Heart left ventricle (tissue), 16 donors: Measurements from ENCODE around the gene RPS19. TPM values are rescaled to one million over a fixed set of nuclear protein-coding genes. Genes with fewer than 3 reads are reported as not detected.

ENCODE experiments used
- ATAC-seq, 4 donors: fragments of 200-7000 bp; cut with Tn5 transposase; one replicate each; pipeline ENCODE4 v1.9.1; 2020 to 2022; ENCODE audit warnings: moderate library complexity in 4 of 4, mild to moderate bottlenecking in 3 of 4, moderate number of reproducible peaks in 1 of 4
- DNase-seq, 5 donors: peaks; one replicate each; pipeline ENCODE4 v3.0.0-alpha.2; 2020
- H3K27ac ChIP-seq, 12 donors: fragments of 200-600 bp; sonication (generic) in 4 of 12; one replicate each; pipeline versions ENCODE4 v1.5.0 to v1.8.0; 2016 to 2022; ENCODE audit warnings: mild to moderate bottlenecking in 2 of 12
- H3K27me3 ChIP-seq, 9 donors: fragments of 200-600 bp; sonication (generic) in 2 of 9; one replicate each; pipeline versions ENCODE4 v1.5.1 to v1.8.0; 2016 to 2022; ENCODE audit warnings: mild to moderate bottlenecking in 3 of 9
- H3K36me3 ChIP-seq, 9 donors: fragments of 200-600 bp; sonication (generic) in 2 of 9; one replicate each; pipeline versions ENCODE4 v1.5.0 to v1.8.0; 2018 to 2022; ENCODE audit warnings: mild to moderate bottlenecking in 2 of 9
- H3K4me1 ChIP-seq, 12 donors: fragments of 200-600 bp; sonication (generic) in 4 of 12; one replicate each; pipeline versions ENCODE4 v1.5.0 to v1.8.0; 2016 to 2022; ENCODE audit warnings: mild to moderate bottlenecking in 3 of 12
- H3K4me3 ChIP-seq, 12 donors: fragments of 200-600 bp; sonication (generic) in 4 of 12; one replicate each; pipeline versions ENCODE4 v1.5.0 to v1.8.0; 2017 to 2022; ENCODE audit warnings: mild to moderate bottlenecking in 9 of 12, moderate library complexity in 4 of 12
- H3K9me3 ChIP-seq, 12 donors: fragments of 200-600 bp; sonication (generic) in 4 of 12; one replicate each; pipeline versions ENCODE4 v1.5.0 to v1.8.0; 2016 to 2022; ENCODE audit warnings: mild to moderate bottlenecking in 1 of 12
- POLR2A ChIP-seq, 2 donors: fragments of 450-650 bp; IDR thresholded peaks; one replicate each; pipeline ENCODE4 v1.6.1; 2017; ENCODE audit warnings: antibody characterized with exemption in 2 of 2, mild to moderate bottlenecking in 2 of 2, moderate library complexity in 2 of 2
- WGBS, 4 donors: extraction: QIAGEN DNeasy Blood & Tissue Kit in 2 of 4; methylation state at CpG; one replicate each; pipeline versions ENCODE4 v1.1.5 to v1.1.7; 2013 to 2018; 5-methylcytosine and 5-hydroxymethylcytosine counted together
- intact Hi-C, 10 donors: fragments of 100-400 bp; cut with DNase I; formaldehyde crosslinking; loops; one replicate each; pipeline versions ENCODE4 v1.11.1 to v1.14.2; 2022
- polyA plus RNA-seq, 2 donors: library from polyadenylated mRNA; stranded (reverse); fragments of 200-250 nt; gene quantifications; one replicate each; pipeline ENCODE4 v1.2.3, GENCODE V29; 2013
- total RNA-seq, 9 donors: library from RNA; depleted of rRNA in 2 of 9; stranded (reverse); fragments of >200 nt in 2 of 9; fragmentation: NEBNext Ultra II Directional in 3 of 9; extraction: Animal tissue kit (Norgen Biotek cat#: 25700) in 3 of 9; gene quantifications; one replicate each; pipeline versions ENCODE4 v1.1.0 to v1.2.4, GENCODE V29; 2016 to 2023
- TF ChIP-seq, protein P1 (sequence below), 12 donors: fragments of 200-600 bp; sonication (generic) in 4 of 12; IDR thresholded peaks; one replicate each; pipeline versions ENCODE4 v1.5.0 to v1.8.0; 2018 to 2022; ENCODE audit warnings: antibody characterized with exemption in 12 of 12, mild to moderate bottlenecking in 5 of 12
- donor health status: ischemic (EF 13 %, LVEDD 7.1; RV severe dilation, severe dysfunction).
- donor health status: healthy with polysubstance abuse.
- donor health status: DM: no; HTN: yes; CAD: no.
- donor health status: DM: no; HTN: no; CAD: no.
- donor health status: ischemic (EF 25% LVEDD 6.9; RV normal size, moderate dysfunction).
- donor health status: ischemic (EF 25% LVEDD 5.7; RV mildly dilated, moderate dysfunction).
- donor health status: healthy.
- donor health status: DM: yes; HTN: yes; CAD: no.
- donor health status: ischemic (EF 35%, LVEDD 5.7; RV mildly dilated, moderate dysfunction).
- donor health status: nonischemic (EF 11% LVEDD 7.7; RV severe dilation, severe dysfunction).
- donor health status: DM: yes; HTN: yes; CAD: no.
- donor health status: PGD.
- donor health status: ischemic (EF 29% LVEDD 5.4; RV normal size, mild dysfunction).
- donor health status: nonischemic (EF 23%, LVEDD 6.1; RV moderate dilation, normal function).

Gene RPS19
- total and polyA plus RNA-seq, 11 donors: 161 to 1,676 (median 668) TPM

DNA sequence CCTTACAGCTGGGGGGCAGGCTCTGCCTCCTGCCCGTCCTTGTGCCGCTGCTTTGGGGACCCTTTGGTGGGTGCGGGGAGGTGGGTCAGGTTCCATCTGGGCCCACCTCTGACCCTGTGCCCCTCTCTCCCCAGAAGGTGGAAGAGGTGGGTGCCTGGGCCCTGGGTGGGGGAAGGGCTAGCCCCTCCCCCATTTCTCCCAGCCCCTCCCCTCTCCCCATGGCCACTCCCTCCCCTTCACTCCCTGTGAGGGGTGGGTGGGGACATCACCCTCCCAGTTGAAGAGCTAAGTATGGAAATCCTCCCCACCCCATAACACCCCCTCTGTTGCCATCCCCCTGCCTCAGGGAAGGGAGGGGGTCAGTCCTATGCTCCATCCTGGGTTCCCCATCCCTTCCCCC is 37.1 kb downstream of the RPS19 start:
- H3K4me1 ChIP-seq: peaks cover 0 to 5% (median 0%) of the 10 kb centered on the region in 12 donors
- DNase-seq (no peak), ATAC-seq (no peak)
- no peak overlapping the region for H3K27ac ChIP-seq
- no peaks in the 10 kb centered on the region for H3K27me3 ChIP-seq
- peaks cover 0 to 81% (median 76%) of the 10 kb centered on the region in 9 donors for H3K36me3 ChIP-seq
- TF ChIP-seq, protein P1, sequence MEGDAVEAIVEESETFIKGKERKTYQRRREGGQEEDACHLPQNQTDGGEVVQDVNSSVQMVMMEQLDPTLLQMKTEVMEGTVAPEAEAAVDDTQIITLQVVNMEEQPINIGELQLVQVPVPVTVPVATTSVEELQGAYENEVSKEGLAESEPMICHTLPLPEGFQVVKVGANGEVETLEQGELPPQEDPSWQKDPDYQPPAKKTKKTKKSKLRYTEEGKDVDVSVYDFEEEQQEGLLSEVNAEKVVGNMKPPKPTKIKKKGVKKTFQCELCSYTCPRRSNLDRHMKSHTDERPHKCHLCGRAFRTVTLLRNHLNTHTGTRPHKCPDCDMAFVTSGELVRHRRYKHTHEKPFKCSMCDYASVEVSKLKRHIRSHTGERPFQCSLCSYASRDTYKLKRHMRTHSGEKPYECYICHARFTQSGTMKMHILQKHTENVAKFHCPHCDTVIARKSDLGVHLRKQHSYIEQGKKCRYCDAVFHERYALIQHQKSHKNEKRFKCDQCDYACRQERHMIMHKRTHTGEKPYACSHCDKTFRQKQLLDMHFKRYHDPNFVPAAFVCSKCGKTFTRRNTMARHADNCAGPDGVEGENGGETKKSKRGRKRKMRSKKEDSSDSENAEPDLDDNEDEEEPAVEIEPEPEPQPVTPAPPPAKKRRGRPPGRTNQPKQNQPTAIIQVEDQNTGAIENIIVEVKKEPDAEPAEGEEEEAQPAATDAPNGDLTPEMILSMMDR (IDR thresholded peaks at IDR 0.05): no peak
- TF ChIP-seq POLR2A (IDR thresholded peaks at IDR 0.05): no peak
- WGBS, 4 donors: 92 to 100% (median 97%) methylated on average over 2 to 3 of the region's 3 CpGs
- H3K9me3 ChIP-seq: no peaks in the 10 kb centered on the region
- intact Hi-C loops: no loop called here
- H3K4me3 ChIP-seq: no peak overlapping the region

DNA sequence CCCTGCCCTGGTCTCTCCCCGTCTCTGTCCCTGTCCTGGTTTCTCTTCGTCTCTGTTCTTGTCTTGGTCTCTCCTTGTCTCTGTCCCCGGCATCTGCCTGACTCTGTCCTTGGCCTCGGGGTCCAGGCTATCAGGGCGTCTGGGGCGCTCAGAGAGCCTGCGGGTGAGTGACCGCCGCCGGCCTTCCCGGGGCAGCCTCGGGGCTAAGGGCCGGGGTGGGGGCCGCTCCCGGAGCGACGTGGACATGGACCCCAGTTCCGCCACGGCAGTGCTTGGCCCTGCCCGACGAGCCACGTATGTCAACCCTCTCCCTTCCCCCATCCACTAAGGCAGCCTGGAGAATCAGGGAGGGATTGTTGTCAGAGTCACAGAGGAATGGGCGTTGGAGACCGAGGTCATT is 37.8 kb downstream of the RPS19 start:
- Histone ChIP-seq H3K4me3 (no peak overlapping the region), H3K4me1 (no peaks in the 10 kb centered on the region), H3K9me3 (no peaks in the 10 kb centered on the region), H3K27ac (no peak overlapping the region), H3K27me3 (no peaks in the 10 kb centered on the region), H3K36me3 (peaks cover 1 to 81% (median 76%) of the 10 kb centered on the region in 9 donors)
- no peak for DNase-seq
- 89 to 94% (median 92%) methylated on average over 24 of the region's 24 CpGs for WGBS, 4 donors
- no peak for ATAC-seq
- TF ChIP-seq, protein P1 (IDR thresholded peaks at IDR 0.05): no peak
- no peak for TF ChIP-seq POLR2A (IDR thresholded peaks at IDR 0.05)
- intact Hi-C loops: no loop called here

DNA sequence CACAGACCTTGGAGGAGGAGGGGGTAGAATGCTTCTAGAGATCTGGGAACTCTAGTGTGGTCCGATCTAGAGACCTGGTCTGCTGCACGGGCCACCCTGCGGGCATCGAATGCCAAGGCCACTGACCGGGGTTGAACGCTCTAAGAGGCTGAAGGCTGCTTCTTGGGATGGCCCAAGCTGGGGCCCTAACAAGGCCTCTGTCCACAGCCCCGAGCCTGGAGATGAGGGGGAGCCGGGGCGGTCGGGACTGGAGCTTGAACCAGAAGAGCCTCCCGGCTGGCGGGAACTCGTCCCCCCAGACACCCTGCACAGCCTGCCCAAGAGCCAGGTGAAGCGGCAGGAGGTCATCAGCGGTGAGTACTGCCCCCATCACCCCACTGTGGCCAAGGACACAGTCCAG is 38.2 kb downstream of the RPS19 start:
- Histone ChIP-seq H3K36me3 (peaks cover 5 to 82% (median 78%) of the 10 kb centered on the region in 9 donors), H3K4me1 (no peaks in the 10 kb centered on the region), H3K4me3 (no peak overlapping the region), H3K9me3 (no peaks in the 10 kb centered on the region), H3K27ac (no peak overlapping the region), H3K27me3 (no peaks in the 10 kb centered on the region)
- no peak for TF ChIP-seq POLR2A (IDR thresholded peaks at IDR 0.05)
- TF ChIP-seq, protein P1 (IDR thresholded peaks at IDR 0.05): no peak
- intact Hi-C loops: no loop called here
- DNase-seq (no peak), ATAC-seq (no peak)
- 88 to 97% (median 94%) methylated on average over 5 to 15 of the region's 15 CpGs for WGBS, 4 donors

DNA sequence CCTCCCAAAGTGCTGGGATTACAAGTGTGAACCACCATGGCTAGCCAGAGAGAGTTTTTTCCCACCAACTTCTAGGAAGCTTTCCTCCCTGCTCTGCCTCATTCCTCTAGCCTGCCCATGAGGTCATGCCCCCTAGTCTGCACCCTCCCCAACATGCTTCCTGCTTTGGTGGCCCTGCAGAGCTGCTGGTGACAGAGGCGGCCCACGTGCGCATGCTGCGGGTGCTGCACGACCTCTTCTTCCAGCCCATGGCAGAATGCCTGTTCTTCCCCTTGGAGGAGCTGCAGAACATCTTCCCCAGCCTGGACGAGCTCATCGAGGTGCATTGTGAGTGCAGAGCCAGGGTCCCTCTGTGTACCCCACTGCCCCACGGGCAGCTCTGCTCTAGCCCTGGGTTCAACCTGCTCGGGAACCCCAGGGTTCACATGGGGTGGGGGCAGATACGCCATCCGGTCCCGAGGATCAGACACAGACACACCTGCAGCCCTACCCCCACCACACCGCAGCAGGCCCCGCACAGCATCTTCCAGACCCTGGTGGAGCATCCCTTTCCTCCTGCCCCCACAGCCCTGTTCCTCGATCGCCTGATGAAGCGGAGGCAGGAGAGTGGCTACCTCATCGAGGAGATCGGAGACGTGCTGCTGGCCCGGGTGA is 41.8 kb downstream of the RPS19 start:
- Histone ChIP-seq H3K27me3 (no peaks in the 10 kb centered on the region), H3K9me3 (no peaks in the 10 kb centered on the region), H3K4me3 (no peak overlapping the region), H3K36me3 (peaks cover 5 to 97% (median 90%) of the 10 kb centered on the region in 9 donors), H3K4me1 (no peaks in the 10 kb centered on the region), H3K27ac (no peak overlapping the region)
- WGBS, 4 donors: 87 to 95% (median 94%) methylated on average over 11 to 21 of the region's 21 CpGs
- TF ChIP-seq, protein P1 (IDR thresholded peaks at IDR 0.05): no peak
- no peak for TF ChIP-seq POLR2A (IDR thresholded peaks at IDR 0.05)
- ATAC-seq (no peak), DNase-seq (no peak)
- intact Hi-C loops: no loop called here
